SU-DHL-6 (cell line): Measurements from ENCODE around the gene GNAI1.

Source experiments
- CTCF ChIP-seq: fragments of 200-600 bp; sonication (generic); IDR thresholded peaks from one replicate; pipeline ENCODE4 v1.5.1; 2017; ENCODE audit warnings: antibody characterized with exemption, mild to moderate bottlenecking, low read length, moderate library complexity; ENCODE audit not compliant: insufficient read depth, poor library complexity, severe bottlenecking
- EZH2phosphoT487 ChIP-seq: fragments of 200-600 bp; sonication (generic), shearing (Covaris generic); conservative IDR thresholded peaks from 2 replicates; pipeline ENCODE4 v1.6.1; 2018; ENCODE audit warnings: mild to moderate bottlenecking, antibody characterized with exemption, low read length, moderate library complexity, mixed read lengths

- TF ChIP-seq CTCF (no peak), EZH2phosphoT487 (no peak)
Measured at GRCh38 chr7:80172387-80172786, 37.8 kb downstream of the GNAI1 start.
